ENCODE results near the gene HDAC9.

The HDAC9 gene

DNA sequence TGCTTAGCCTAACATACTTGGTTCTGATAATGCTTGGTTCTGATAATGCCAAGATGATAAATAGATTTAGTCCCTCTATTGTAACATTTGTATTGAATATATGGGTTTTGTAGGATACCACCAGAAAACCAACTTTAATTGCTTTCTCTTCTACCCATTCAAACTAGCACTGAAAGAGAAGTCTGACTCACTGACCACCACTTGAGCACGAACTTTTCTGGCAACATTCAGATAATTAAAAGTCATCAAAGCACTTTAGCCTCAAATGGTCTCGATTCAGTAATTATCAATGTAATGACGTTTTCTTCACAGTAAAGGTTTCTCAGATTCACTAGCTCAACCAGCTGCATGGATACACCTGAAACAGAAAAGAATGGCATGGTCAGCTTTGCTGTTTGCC, 63.0 kb downstream of the HDAC9 start:
- DNase-seq (ENCODE audit: low spot score) = no peak

DNA sequence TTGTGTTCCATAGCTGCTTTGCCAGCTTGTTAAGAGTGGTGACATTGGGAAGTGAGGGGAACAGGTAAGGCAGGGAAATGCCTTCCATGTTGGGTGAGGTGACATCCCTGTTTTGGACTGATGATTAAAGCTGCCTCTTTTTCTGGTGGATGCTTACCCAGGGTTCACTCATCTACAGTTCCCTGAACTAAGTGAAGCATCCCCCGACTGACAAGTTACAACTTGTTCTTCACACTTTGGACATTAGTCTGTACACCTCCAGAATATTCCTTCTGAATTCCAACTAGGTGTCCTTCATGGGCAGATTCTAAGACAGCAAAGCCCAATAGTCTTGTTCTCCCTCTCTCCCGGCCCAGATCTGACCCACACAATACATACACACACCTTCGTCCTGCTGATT, 63.4 kb downstream of the HDAC9 start:
- no peak for DNase-seq (ENCODE audit: low spot score)

DNA sequence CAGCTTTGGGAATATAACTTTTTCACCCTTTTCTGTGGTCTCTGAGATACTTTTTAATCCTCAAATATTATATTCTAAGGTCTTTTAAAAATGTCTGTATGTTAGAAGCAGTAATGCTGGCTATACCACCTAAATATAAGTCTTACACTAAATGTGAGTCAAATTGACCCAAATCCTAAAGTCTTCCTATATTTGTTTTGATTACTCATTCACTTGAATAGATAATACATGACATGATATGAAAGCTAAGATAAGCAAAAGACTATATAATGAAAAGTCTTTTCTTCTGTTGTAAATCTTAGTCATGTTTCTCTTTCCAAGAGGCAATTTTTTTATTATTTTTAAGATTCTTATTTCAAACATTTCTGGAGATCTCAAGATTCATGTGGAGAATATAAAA, 64.2 kb downstream of the HDAC9 start:
- DNase-seq (ENCODE audit: low spot score) = no peak

DNA sequence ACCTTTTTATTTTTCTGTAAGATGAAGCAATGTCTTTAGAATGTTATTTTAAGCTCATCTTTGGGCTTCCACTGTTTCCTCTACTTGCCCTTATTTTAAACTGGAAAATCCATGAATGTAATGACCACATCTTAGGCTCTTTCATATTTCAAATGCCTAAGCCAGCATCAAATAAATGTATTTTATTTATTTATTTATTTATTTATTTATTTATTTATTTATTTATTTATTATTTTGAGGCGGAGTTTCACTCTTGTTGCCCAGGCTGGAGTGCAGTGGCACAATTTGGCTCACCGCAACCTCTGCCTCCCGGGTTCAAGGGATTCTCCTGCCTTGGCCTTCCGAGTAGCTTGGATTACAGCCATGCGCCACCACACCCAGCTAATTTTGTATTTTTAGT, 69.2 kb downstream of the HDAC9 start:
- no peak for DNase-seq (ENCODE audit: low spot score)

- no peak for DNase-seq (ENCODE audit: low spot score)
These were observed 69.8 kb downstream of the HDAC9 start for GRCh38 chr7:18565337-18565736.

DNA sequence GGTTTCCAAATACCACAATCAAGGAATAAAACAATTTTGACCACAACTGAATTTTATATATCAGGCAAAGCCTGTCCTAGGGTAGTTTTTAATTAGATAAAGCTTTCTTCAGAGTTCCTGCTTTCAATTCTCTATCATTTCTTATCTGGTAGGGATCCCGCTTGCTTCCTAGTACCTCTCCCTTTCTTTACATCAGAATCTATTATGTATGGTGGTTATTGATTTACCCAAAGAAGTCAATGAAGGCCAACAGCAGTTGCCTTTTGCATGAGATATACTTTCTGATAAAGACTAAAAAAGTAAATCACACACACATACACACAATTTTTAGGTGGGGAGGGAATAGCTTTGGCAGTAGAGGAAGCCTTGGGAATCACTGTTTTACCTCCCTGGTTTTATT, 70.7 kb downstream of the HDAC9 start:
- no peak for DNase-seq (ENCODE audit: low spot score)

DNA sequence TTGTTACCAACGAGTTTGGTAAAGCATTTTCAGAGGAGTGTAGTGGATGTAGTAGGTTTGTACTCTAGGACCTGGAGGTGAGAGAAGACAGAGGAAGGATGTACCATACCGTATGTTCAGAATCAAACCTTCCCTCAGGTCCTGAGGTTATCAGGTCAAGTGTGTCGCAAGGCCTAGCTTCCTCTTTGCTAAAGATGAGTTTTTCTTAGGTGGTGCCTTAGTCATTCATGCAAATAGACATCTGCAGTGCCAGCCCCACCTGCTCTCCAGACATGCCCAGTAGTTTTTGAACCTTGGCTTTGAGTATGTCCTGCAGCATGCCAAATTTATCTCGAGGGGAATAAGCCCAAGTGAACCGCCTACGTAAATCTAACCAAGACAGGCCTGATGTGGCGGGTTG, 71.3 kb downstream of the HDAC9 start:
- no peak for DNase-seq (ENCODE audit: low spot score)

GRCh38 chr7:18570441-18570840, 74.9 kb downstream of the HDAC9 start:
- no peak for DNase-seq (ENCODE audit: low spot score)

DNA sequence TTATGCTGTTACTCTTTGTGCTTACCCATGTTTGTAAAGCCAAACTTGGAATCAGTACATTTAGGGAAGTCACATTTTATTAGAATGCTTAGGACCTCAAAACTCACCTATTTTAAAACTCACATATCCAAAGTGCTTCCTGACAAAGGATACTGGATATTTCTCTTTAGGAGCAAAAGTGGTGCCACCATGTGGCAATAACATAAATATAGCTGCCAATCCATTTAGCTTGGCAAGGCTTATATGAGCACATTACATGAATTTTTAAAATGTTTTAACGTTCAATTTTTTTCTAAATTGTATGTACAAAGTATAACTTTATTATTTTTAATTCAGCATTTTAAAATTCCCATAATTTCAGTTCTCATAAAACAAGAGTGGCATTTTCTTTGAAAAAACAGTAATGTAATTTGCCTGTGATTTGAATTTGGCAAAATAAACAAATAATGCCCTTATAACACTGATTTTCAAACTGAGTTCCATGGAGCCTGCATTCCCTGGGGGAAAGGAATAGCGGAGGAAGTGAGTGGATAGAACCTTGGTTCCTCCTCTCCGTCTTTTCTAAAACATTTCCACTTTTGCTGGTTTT, 75.4 kb downstream of the HDAC9 start:
- DNase-seq (ENCODE audit: low spot score) = peak; percentile 60

- DNase-seq (ENCODE audit: low spot score) = no peak
These were observed 76.6 kb downstream of the HDAC9 start for GRCh38 chr7:18572154-18572553.

DNA sequence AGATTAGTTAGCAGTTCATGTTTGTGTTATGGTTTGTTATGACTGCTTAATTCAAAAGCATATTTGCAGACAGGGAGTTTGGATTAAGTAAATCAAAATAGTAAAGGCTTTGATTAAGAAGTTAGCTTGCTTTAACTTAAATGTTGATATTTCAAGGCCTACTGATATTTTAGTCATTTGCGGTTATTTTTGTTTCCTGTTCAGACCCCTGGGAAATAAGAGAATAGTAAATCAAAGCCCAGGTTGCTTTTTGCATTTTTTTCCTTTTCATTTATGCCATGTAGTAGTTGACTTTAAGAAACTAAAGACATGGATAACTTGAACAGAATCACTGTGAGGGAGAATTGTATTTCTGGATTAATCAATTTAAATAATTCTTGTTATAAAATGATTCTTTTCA, 77.3 kb downstream of the HDAC9 start:
- no peak for DNase-seq (ENCODE audit: low spot score)

DNA sequence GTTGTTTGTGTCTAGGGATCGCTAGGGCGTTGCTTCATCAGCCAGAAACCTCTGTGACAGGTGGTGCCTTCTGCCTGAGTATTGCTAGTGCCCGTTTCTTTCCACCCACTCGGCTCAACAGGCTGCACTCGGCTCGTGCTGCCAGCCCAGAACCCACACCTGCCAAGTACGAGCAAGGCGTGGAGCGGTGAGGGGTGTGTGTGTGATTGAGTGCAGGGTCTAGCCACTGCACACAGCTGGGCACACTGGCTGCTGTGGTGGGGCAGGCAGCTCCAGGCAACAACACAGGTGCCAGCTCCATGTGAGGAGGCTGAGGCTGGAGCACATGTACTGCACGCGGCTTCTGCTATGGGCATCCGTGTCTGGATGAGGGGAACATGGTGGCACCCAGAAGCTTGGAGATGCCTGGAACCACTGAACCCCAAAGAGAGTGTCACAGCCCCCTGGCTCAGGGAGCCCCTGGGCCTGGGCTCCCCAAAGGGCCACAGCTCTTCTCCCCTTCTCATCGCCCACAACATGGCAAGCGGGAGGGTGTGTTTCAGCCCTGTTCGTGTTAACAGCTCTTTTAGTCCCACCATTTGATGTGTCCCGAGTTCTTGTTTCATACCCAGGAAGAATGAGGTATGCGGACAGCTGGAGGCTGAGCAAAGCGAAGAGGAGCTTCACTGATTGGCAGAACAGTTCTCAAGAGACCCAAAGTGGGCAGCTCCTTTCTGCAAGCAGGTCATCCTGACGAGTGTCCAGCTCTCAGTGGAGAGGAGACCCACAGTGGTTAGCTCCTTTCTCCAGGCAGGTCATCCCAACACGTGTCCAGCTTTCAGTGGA, 78.1 kb downstream of the HDAC9 start:
- DNase-seq (ENCODE audit: low spot score) = no peak

GRCh38 chr7:18574235-18574540, 78.6 kb downstream of the HDAC9 start:
- no peak for DNase-seq (ENCODE audit: low spot score)

DNA sequence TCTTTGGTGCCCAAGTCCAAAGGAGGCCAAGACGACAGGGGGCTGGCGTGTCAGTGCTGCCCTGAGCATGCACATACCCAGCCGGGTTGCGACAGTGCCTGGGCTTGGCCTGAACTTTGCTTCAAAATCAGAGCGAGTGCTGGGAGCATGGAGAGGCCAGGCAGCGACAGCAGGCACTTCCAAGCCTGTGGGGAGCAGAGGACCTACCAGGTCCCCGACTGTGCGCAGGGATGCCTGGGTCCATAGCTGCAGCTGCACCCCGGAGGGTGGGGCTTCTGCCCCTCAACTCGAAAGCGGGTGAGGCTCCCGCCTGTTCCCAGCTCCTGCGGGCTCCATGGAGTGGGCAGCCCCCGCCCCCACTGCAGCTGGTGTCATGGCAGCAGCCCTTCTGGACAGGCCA, 79.1 kb downstream of the HDAC9 start:
- DNase-seq (ENCODE audit: low spot score) = no peak

GRCh38 chr7:18575622-18576572, 80.3 kb downstream of the HDAC9 start:
- no peak for DNase-seq (ENCODE audit: low spot score)

GRCh38 chr7:18577096-18577771, 81.7 kb downstream of the HDAC9 start:
- no peak for DNase-seq (ENCODE audit: low spot score)

DNA sequence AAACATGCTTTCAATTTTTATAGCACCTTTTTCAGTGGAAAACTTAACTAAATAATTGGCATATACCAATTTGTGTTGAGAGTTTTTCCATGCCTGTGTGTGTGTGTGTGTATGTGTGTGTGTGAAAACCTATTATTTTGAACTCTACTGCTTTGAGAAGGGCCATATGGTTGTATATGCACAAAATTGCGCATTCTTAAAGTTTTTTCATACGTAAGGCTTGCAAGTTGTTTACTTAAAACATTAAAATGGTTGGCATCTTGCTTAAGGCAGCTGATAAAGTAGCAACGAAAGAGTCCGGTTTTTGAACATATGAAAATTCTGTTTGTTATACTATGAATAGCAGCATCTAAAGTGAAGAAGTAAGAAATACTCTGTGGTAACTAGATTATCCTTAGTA, 84.1 kb downstream of the HDAC9 start:
- no peak for DNase-seq (ENCODE audit: low spot score)

DNA sequence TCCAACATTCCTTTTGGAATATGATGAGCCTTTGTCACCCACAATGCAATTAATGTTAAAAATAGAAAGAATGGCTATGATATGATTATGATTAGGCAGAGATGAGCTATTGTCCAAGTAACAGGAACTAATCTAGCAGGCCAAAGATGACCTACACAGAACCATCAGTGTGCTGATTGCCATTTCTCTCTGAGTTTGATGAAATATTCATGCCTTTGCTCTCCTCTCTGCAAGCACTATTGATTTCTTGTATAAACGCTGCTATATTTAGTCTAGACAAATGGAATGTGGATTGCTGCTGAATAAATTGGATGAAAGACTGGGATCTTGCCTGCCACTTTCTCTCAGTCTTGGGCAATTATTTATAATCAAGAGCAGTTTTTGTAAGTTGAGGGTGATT, 85.4 kb downstream of the HDAC9 start:
- DNase-seq (ENCODE audit: low spot score) = peak; percentile 66

DNA sequence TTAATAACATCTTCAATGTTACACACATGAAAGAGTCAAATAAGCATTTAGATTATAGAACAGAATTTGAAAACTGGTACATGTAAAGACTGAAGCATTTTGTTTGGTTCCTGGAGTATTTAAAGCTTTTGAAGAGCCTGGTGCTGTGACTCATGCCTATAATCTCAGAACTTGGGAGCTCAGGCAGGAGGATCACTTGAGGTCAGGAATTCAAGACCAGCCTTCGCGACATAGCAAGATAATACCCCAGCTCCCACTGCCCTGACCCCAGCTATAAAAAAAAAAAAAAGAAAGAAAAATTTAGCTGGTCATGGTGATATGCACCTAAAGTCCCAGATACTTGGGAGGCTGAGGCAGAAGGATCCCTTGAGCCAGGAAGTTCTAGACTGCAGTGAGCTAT, 87.8 kb downstream of the HDAC9 start:
- DNase-seq (ENCODE audit: low spot score) = no peak

DNA sequence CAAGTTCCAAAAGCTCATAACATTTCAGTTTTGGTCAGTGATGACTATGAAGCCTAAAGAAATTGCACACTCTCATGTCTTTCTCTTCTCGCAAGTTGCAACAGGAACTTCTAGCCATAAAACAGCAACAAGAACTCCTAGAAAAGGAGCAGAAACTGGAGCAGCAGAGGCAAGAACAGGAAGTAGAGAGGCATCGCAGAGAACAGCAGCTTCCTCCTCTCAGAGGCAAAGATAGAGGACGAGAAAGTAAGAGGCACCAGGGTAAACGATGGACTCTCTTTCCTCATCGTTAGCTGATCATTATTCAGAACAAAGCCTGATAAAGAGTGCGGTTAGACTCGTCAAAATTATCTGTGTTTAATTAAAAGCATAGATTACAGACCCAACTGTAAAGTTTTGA, 94.7 kb downstream of the HDAC9 start:
- no peak for DNase-seq (ENCODE audit: low spot score)

DNA sequence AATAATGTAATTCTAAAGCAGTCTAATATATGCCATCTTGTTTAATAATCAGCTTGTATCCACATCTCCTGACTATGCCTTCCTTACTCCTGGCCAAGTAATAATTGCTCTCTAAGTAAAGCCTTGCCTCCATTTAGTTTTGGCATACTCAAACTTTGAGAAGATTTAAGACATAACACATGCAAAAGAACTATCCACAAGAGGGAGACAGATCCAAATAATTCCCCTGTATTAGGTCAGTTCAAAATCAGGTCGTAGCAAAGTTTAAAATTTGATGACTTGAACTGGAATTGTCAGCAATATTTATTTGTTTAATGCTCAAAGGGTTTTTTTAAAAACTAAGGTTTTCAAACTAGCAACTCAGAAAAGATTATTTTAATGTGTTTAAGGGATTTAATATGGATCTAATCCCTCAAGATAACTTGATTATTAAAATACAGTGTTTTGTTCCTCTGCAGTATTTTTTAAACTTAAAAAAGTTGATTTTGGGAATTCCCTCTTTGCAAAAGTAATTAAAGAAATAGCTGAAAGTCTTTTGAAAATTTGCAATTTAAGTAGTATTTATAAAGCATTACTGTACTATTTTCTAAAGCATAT, 95.3 kb downstream of the HDAC9 start:
- DNase-seq (ENCODE audit: low spot score) = peak; percentile 36

Data from globus pallidus (tissue), 1 donor.